Measurements from ENCODE around the gene NLK. TPM values are rescaled to one million over a fixed set of nuclear protein-coding genes. Genes with fewer than 3 reads are reported as not detected.

NLK gene
- total and polyA plus RNA-seq, 2 of the 13 experiments (the other 11 are each of a cell fraction or from before 2014, with no cell fraction given) = 13.4 to 14.6 TPM

DNA sequence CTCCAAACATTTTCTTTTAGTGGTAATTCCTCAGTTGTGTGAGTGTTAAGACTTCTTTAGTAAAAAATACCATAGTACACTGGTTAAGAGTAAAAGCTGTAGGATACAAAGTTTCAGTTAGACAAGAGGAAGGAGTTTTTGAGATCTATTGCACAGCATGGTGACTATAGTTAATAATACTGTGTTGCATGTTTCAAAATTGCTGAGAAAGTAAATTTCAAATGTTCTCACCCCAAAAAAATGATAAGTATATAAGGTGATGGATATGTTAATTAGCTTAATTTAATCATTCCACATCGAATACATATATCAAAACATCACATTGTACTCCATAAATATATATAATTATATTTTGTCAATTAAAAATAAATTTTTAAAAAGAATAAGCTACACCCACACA lies 22.0 kb upstream of the NLK start:
- H3K4me3 ChIP-seq (replicated peaks in 1 of 3; ENCODE audit: insufficient read depth in 1 of 3, low read depth in 2 of 3, low read length in 3 of 3) = no peak overlapping the region
- TF ChIP-seq MAFK (conservative IDR thresholded peaks at IDR 0.05 in 1 of 2, IDR thresholded peaks at IDR 0.05 in 1 of 2; ENCODE audit: low read length in 2 of 2) (peak in 1 of 2 experiments; percentile 28; a peak in 1 of 4 replicates), MAF1 (CRISPR knock-in tag; IDR thresholded peaks at IDR 0.05; ENCODE audit: borderline replicate concordance) (no peak)
- ATAC-seq (no peak), FAIRE-seq (no peak), DNase-seq (ENCODE audit: low spot score) (no peak)
- CTCF ChIA-PET (ENCODE audit: low intra/inter-chr PET ratio, low total read pairs) = no interaction called here
- in situ Hi-C loops (cut with HindIII; ENCODE audit: extremely low pct_ligation_motif_present, low pct_unique_long_range_greater_than_20kb) = no loop called here
- H2AFZ ChIP-seq (ENCODE audit: low read length) = no peak overlapping the region
- H3K36me3 ChIP-seq (replicated peaks in 1 of 2; ENCODE audit: control insufficient read depth in 1 of 2, insufficient read depth in 2 of 2, low read length in 2 of 2) = no peaks in the 10 kb centered on the region
- H3K4me2 ChIP-seq (ENCODE audit: low read depth, low read length) = no peak overlapping the region
- no peak overlapping the region for H3K9ac ChIP-seq (ENCODE audit: insufficient read depth, low read depth, low read length)
- peaks cover 0 to 5% of the 10 kb centered on the region in 2 experiments; a peak in 1 of 5 replicates for H3K27me3 ChIP-seq (ENCODE audit: control insufficient read depth in 1 of 2, insufficient read depth in 2 of 2, low read length in 2 of 2)
- H3K4me1 ChIP-seq (ENCODE audit: insufficient read depth, low read length) = no peaks in the 10 kb centered on the region
- H4K20me1 ChIP-seq (ENCODE audit: insufficient read depth, low read length) = no peaks in the 10 kb centered on the region
- POLR2A ChIA-PET = no interaction called here
- H3K9me3 ChIP-seq (ENCODE audit: low read length) = no peaks in the 10 kb centered on the region
- BruUV-seq (replicated peaks) = no TSS peak
- H3K27ac ChIP-seq (ENCODE audit: extremely low read length, insufficient read depth, low read length) = no peak overlapping the region
- WGBS (ENCODE audit: low lambda C conversion rate) = 0% methylated on average over 1 of the region's 1 CpG
- no peaks in the 10 kb centered on the region for H3K79me2 ChIP-seq (ENCODE audit: insufficient read depth, low read length)
- intact Hi-C loops (cut with micrococcal nuclease; ENCODE audit: unreplicated experiment) = no loop called here

- intact Hi-C loops (cut with micrococcal nuclease; ENCODE audit: unreplicated experiment) (no loop called here), in situ Hi-C loops (cut with HindIII; ENCODE audit: extremely low pct_ligation_motif_present, low pct_unique_long_range_greater_than_20kb) (loop anchor here (25.0 kb wide), 2 partner anchors 108 to 283 kb away; partner anchors contain the start of gene TMEM97)
- no peak for FAIRE-seq
- 50% methylated on average over 1 of the region's 1 CpG for WGBS (ENCODE audit: low lambda C conversion rate)
- Histone ChIP-seq H3K36me3 (replicated peaks in 1 of 2; ENCODE audit: control insufficient read depth in 1 of 2, insufficient read depth in 2 of 2, low read length in 2 of 2) (no peaks in the 10 kb centered on the region), H3K27me3 (ENCODE audit: control insufficient read depth in 1 of 2, insufficient read depth in 2 of 2, low read length in 2 of 2) (no peaks in the 10 kb centered on the region), H3K9ac (ENCODE audit: insufficient read depth, low read depth, low read length) (no peak overlapping the region), H3K4me3 (replicated peaks in 1 of 3; ENCODE audit: insufficient read depth in 1 of 3, low read depth in 2 of 3, low read length in 3 of 3) (no peak overlapping the region), H3K27ac (ENCODE audit: extremely low read length, insufficient read depth, low read length) (no peak overlapping the region), H4K20me1 (ENCODE audit: insufficient read depth, low read length) (no peaks in the 10 kb centered on the region), H3K4me2 (ENCODE audit: low read depth, low read length) (no peak overlapping the region), H3K4me1 (ENCODE audit: insufficient read depth, low read length) (0 out of 2 replicates have a peak, but pooled peaks cover 5% of the 10 kb centered on the region), H3K9me3 (ENCODE audit: low read length) (no peaks in the 10 kb centered on the region), H3K79me2 (ENCODE audit: insufficient read depth, low read length) (no peaks in the 10 kb centered on the region), H2AFZ (ENCODE audit: low read length) (no peak overlapping the region)
- ChIA-PET POLR2A (interaction anchor here (1.1 kb wide), 1 partner anchor 12 kb away, joined by 3 read pairs; no protein-coding TSS in a partner anchor), CTCF (ENCODE audit: low intra/inter-chr PET ratio, low total read pairs) (no interaction called here)
- ATAC-seq = no peak
- DNase-seq (ENCODE audit: low spot score) = no peak
- BruUV-seq (replicated peaks) = no TSS peak
- TF ChIP-seq TBX3 (IDR thresholded peaks at IDR 0.05; ENCODE audit: borderline replicate concordance) (no peak), ELF1 (CRISPR knock-in tag; IDR thresholded peaks at IDR 0.05) (no peak), KAT7 (CRISPR knock-in tag; IDR thresholded peaks at IDR 0.05; ENCODE audit: borderline replicate concordance) (no peak), ZNF879 (CRISPR knock-in tag; IDR thresholded peaks at IDR 0.05) (no peak), ZNF33B (CRISPR knock-in tag; IDR thresholded peaks at IDR 0.05) (no peak), ZEB1 (IDR thresholded peaks at IDR 0.05; ENCODE audit: insufficient replicate concordance, low read depth) (no peak), GABPB1 (CRISPR knock-in tag; IDR thresholded peaks at IDR 0.05) (no peak), PTBP1 (IDR thresholded peaks at IDR 0.05; ENCODE audit: low read depth, low read length, poor library complexity, severe bottlenecking) (no peak), FLYWCH1 (CRISPR knock-in tag; IDR thresholded peaks at IDR 0.05) (no peak), ZMYM4 (CRISPR knock-in tag; IDR thresholded peaks at IDR 0.05) (no peak), AKAP8 (CRISPR knock-in tag; IDR thresholded peaks at IDR 0.05) (no peak)
These were observed 13.4 kb upstream of the NLK start for GRCh38 chr17:28029044-28029443.
